Epithelial cell of esophagus (primary cell): ENCODE data around the gene NPPB.

Experiments
- DNase-seq: peaks from one replicate; pipeline ENCODE4 v3.0.0; 2010; ENCODE audit warnings: low read depth
- H3K4me3 ChIP-seq: 2 replicates; pipeline ENCODE4 v1.5.1; 2011; ENCODE audit warnings: mild to moderate bottlenecking, low read length, control low read depth
- CTCF ChIP-seq: IDR thresholded peaks from 2 replicates; pipeline ENCODE4 v1.5.1; 2011; ENCODE audit warnings: low read depth, mild to moderate bottlenecking, low read length, control low read depth, inconsistent platforms; ENCODE audit not compliant: insufficient read depth; ENCODE audit errors: missing control alignments

The NPPB gene

GRCh38 chr1:11831945-11832725, 26.6 kb downstream of the NPPB start:
- TF ChIP-seq CTCF = no peak
- no peak for DNase-seq

GRCh38 chr1:11828511-11828910, 30.2 kb downstream of the NPPB start:
- DNase-seq = no peak
- TF ChIP-seq CTCF = no peak
- no peak overlapping the region for H3K4me3 ChIP-seq

More at GRCh38 chr1:11831945-11832725, 26.6 kb downstream of the NPPB start:
- H3K4me3 ChIP-seq = no peak overlapping the region

- DNase-seq = no peak
- H3K4me3 ChIP-seq = no peak overlapping the region
- no peak for TF ChIP-seq CTCF
These were observed 31.8 kb downstream of the NPPB start for GRCh38 chr1:11826946-11827345.

- DNase-seq = no peak
- H3K4me3 ChIP-seq = no peak overlapping the region
- TF ChIP-seq CTCF = no peak
These were observed 33.6 kb downstream of the NPPB start for GRCh38 chr1:11825131-11825530.

GRCh38 chr1:11823366-11824137, 35.2 kb downstream of the NPPB start:
- no peak for TF ChIP-seq CTCF
- no peak overlapping the region for H3K4me3 ChIP-seq
- DNase-seq = no peak

GRCh38 chr1:11822091-11822490, 36.7 kb downstream of the NPPB start:
- DNase-seq = no peak
- no peak overlapping the region for H3K4me3 ChIP-seq
- no peak for TF ChIP-seq CTCF
